ENCODE results near the gene OR52D1.

GRCh38 chr11:5507177-5507932, 18.9 kb downstream of the OR52D1 start:
- TF ChIP-seq ZNF565 (CRISPR knock-in tag; conservative IDR thresholded peaks at IDR 0.05; ENCODE audit: low read depth) (no peak), ZC3H10 (CRISPR knock-in tag; IDR thresholded peaks at IDR 0.05) (no peak), RARB (CRISPR knock-in tag; IDR thresholded peaks at IDR 0.05) (no peak), ARNTL (CRISPR knock-in tag; IDR thresholded peaks at IDR 0.05; ENCODE audit: borderline replicate concordance, low read depth) (no peak), PATZ1 (CRISPR knock-in tag; IDR thresholded peaks at IDR 0.05; ENCODE audit: borderline replicate concordance) (no peak), CREB5 (CRISPR knock-in tag; IDR thresholded peaks at IDR 0.05; ENCODE audit: low read depth) (no peak), CSRNP3 (CRISPR knock-in tag; IDR thresholded peaks at IDR 0.05) (no peak), TCF4 (CRISPR knock-in tag; IDR thresholded peaks at IDR 0.05; ENCODE audit: borderline replicate concordance) (no peak), OSR1 (CRISPR knock-in tag; IDR thresholded peaks at IDR 0.05) (no peak), ISL1 (CRISPR knock-in tag; IDR thresholded peaks at IDR 0.05) (no peak), TSHZ2 (CRISPR knock-in tag; IDR thresholded peaks at IDR 0.05) (no peak), ZFP30 (CRISPR knock-in tag; IDR thresholded peaks at IDR 0.05) (no peak), GLIS3 (CRISPR knock-in tag; IDR thresholded peaks at IDR 0.05) (no peak), TOX (CRISPR knock-in tag; IDR thresholded peaks at IDR 0.05; ENCODE audit: borderline replicate concordance) (no peak)
